HG03342 (cell line): ENCODE data around the gene GSAP.

Source experiments
- ATAC-seq: cut with Tn5 transposase; IDR thresholded peaks from one replicate; pipeline ENCODE4 v1.9.1; 2021; ENCODE audit warnings: mild to moderate bottlenecking, moderate library complexity; ENCODE audit not compliant: unreplicated experiment

GSAP gene

GRCh38 chr7:77438131-77438530 is 22.0 kb upstream of the GSAP start:
- ATAC-seq, result no peak

- no peak for ATAC-seq
These were observed 18.6 kb upstream of the GSAP start for GRCh38 chr7:77434570-77435275.

DNA sequence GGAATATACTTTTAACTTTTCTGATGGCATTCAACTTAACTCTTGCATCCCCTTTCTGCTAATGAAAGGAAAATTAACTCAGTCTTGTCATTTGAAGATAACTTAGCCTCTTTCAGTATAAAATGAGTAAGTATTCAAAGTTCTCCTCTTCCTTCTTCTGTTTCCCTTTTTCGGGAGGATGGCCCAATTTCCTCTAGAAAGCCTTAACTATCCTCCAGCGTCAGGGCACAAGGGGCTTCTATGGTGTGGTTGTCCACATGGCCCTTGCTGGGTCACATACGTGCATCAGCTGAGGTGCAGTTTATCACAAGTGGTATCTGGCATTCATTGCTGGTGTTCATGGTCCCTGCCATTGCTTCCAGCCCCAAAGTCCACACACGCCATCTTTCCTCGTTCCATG is 17.8 kb upstream of the GSAP start:
- ATAC-seq, result no peak

GRCh38 chr7:77430927-77431326 is 14.8 kb upstream of the GSAP start:
- no peak for ATAC-seq

- no peak for ATAC-seq
These were observed 12.7 kb upstream of the GSAP start for GRCh38 chr7:77428777-77429231.

- ATAC-seq, result no peak
These were observed 12.0 kb upstream of the GSAP start for GRCh38 chr7:77427996-77428603.

- ATAC-seq, result no peak
These were observed 10.4 kb upstream of the GSAP start for GRCh38 chr7:77426521-77427051.

DNA sequence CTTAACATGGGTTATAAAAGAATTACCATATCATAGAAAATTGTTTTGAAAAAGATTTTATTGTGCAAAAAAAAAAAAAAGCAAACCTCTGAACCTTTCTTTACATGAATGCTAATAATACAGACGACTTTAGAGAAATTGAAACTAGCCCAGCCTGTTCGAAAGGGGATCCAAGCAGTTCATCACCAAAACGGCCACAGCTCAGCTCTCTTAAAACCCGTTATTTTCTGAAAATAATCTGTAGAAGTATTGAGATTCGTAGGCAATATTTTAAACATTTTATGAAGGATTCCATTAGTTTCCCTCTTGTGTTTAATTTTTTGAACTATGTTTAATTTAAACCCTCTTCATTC is 9.9 kb upstream of the GSAP start:
- ATAC-seq, result no peak

DNA sequence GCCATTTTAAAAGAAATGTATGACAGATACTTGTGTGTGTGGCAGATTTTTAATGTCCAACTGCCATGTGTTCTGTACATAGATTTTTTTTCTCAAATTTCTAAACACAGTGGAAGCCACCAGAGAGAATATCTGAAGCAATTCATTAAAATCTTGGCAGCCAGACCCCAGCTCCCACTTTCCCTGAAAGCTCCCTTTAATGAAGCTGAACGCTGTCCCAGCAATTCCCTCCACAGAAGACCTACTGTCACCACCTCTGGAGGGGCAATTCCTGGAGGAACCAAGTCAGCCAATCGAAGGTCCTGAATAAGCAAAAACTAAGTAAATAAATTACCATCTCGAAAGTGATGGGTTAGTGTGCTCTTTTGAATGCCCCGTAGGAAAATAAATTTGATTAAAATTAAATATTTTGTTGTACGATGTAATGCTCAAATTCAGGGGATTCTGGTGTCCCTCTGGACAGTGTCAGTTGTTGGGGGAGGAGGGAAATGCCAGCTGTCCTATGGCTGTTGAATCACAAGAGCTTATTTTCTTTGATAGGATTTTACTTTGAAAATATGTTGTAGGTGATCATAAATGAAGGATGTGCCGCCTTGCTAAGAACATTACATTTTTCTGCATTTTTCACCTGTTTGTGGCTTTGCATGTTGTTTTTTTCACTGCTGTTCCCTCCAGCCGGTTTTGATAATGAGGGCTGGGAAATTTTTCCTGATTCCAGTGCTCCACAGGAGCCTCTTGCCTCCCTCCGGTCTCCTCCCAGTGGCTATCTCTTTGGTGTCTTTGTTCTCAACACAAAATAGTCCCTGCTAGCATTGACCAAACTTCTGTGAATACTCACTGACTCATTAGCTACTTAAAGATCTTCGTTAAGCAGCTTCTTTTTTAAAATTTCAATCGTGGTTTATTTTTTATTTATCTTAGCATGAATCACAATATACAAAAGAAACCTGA is 9.2 kb upstream of the GSAP start:
- ATAC-seq, result no peak

DNA sequence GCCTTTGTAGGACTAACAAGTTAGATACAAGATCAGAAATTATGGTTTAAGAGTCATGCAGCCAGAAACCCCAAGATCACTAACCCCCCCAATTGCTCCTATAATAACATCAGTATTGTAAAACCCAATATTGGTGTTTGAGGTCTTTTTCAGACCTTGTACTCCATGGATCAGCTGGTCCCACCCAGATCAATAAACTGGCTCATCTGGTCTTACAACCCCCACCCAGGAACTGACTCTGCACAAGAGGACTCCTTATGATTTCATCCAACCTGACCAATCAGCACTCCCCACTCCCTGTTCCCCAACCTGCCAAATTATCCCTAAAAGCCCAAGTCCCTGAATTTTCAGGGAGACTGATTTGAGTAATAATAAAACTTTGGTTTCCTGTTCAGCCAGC is 6.4 kb upstream of the GSAP start:
- ATAC-seq, result no peak

- no peak for ATAC-seq
These were observed 5.0 kb upstream of the GSAP start for GRCh38 chr7:77420986-77421672.

DNA sequence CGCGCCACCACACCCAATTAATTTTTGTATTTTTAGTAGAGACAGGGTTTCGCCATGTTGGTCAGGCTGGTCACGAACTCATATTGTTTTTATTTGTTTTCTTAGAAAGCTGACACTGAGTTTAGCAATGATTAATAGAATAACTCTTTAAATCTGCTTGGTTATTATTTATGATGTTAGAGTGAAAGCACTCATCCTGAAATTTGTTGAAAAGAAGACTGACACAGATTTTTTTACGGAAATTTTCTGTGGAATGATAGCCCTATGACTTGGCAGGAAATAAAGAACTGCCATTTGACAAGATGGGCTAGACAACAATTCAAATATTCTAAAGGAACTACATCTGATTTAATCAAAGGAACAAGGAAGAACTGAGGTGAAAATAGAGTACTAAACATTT is 4.3 kb upstream of the GSAP start:
- ATAC-seq, result no peak

DNA sequence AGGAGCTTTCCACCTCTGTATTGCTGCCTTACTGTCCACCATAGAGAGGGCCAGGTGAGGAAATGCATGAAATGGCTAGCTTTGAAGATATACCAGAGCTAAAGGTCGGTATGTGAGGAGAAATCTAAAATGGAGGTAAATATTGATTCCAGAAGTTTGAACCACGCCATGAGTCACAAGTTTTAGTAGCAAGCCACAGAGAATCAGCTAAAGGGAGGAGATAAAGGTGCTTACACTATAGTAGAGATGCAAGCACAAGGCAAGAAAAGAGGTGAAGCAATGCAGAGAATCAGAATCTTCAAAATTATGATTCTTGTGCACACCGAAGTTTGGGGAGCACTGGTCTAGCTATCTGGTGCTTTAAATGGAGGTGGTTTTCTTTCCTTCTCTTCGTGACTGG is 3.0 kb upstream of the GSAP start:
- no peak for ATAC-seq

- ATAC-seq, result no peak
These were observed 1.7 kb upstream of the GSAP start for GRCh38 chr7:77417801-77418200.

DNA sequence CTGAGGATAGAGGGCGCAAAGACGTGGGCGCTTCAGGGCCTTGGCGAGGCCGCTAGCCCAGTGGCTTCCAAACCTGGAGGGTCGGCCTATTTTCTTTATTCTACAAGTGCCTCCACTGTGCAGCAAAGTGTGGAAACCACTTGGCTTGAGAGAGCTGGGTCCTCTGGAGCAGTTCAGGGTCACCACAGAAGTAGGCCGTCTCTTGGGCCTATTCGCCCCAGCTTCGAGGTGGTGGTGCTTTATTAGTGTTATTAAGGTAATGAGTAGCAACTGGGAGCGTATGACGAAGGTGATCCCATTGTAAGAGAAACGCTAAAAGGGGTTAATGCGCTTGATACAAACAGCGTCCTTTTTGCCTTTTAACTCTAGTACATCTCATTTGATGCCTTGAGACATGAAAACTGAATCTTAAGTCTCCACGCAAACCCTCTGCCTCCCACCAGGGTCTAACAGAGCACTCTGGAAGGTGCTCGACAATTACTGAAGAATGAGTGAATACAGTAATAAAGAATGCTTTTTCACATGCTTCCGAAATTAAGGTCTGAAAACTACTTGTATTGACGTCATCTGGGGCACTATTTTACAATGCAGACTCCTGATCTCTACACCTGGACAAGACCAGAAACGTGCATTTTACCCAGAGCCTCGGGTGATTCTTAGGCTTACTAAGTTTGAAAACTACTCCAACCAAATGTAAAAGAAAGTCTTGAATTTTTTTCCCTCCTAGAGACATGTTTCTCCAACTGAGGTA is 647 bp upstream of the GSAP start:
- ATAC-seq, result peak; percentile 18

GRCh38 chr7:77415476-77415822 is 700 bp downstream of the GSAP start:
- ATAC-seq, result peak; percentile 48

DNA sequence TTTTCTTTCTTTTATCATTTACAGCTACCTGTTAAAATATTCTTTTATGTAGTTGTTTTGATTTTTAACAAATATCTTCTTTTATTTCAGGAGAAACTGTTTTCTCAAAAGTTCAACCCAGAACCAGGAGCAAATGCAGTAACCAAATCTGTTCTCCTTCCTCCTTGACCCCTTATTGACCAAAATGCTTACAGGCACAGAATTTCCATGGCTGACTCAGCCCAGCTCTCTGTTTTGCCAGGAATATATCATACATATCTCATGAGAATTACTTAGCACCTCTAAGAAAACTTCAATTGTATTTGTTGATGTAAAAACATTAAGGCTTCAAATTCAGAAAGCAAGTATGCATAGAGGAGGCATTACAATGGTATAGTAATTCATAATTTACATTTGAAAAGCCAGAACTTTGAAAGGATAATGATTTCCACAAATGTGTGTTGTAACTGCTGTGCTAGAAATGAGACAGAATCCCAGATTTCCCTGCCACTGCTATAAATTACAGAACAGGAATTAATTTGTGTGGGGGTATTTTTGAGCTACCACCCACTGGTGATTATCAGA is 2.2 kb downstream of the GSAP start:
- ATAC-seq, result no peak

DNA sequence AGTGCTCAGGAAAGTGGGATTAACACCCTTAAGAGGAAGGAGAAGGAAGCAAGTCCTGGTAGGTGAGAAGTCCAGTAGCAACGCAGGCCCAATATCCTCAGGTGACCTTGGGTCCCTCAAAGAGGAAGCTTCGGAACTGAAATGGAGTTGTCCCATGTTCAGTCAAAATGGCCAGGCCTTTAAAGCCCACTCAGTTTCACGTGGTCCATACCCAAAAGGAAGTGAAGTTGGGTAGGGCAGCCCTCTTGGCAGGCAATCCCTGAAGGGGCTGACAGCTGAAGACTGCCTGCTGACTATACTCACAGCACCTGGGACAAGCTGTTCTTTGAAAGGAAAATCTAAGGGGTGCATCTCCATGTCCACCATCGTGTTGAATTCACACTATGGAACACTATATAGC is 3.0 kb downstream of the GSAP start:
- ATAC-seq, result no peak

- ATAC-seq, result no peak
These were observed 6.2 kb downstream of the GSAP start for GRCh38 chr7:77409739-77410547.
